Lung (tissue), 16 donors: ENCODE measurements around the gene PRPF39. TPM values are rescaled to one million over a fixed set of nuclear protein-coding genes. Genes with fewer than 3 reads are reported as not detected.

Source experiments
- ATAC-seq: fragments of 200-7000 bp; cut with Tn5 transposase; one replicate; pipeline ENCODE4 v1.9.1; 2020; ENCODE audit warnings: moderate number of reproducible peaks; ENCODE audit not compliant: insufficient read depth, low FRiP score
- DNase-seq, 3 donors: peaks; one replicate each; pipeline ENCODE4 v3.0.0-alpha.2; 2013 to 2017
- H3K27ac ChIP-seq, 2 donors: one replicate each; pipeline ENCODE4 v1.5.1; 2013; ENCODE audit warnings: mild to moderate bottlenecking in 2 of 2, moderate library complexity in 2 of 2, control low read depth in 1 of 2, inconsistent platforms in 1 of 2, low read depth in 1 of 2, low read length in 1 of 2
- H3K27me3 ChIP-seq, 3 donors: one replicate each; pipeline ENCODE4 v1.5.1; 2013; ENCODE audit warnings: low read length in 2 of 3; ENCODE audit not compliant: control insufficient read depth in 3 of 3, insufficient read depth in 3 of 3
- H3K36me3 ChIP-seq, 4 donors: one replicate each; pipeline ENCODE4 v1.5.1; 2013; ENCODE audit warnings: low read length in 4 of 4, mild to moderate bottlenecking in 1 of 4, moderate library complexity in 1 of 4; ENCODE audit not compliant: control insufficient read depth in 4 of 4, insufficient read depth in 4 of 4
- H3K4me1 ChIP-seq, 5 donors: one replicate each; pipeline ENCODE4 v1.5.1; 2013; ENCODE audit warnings: low read length in 5 of 5, mild to moderate bottlenecking in 2 of 5, moderate library complexity in 1 of 5; ENCODE audit not compliant: control insufficient read depth in 5 of 5, insufficient read depth in 5 of 5
- H3K4me3 ChIP-seq: one replicate; pipeline ENCODE4 v1.5.1; 2013; ENCODE audit warnings: mild to moderate bottlenecking, control low read depth, moderate library complexity
- H3K9ac ChIP-seq, 2 donors: one replicate each; pipeline ENCODE4 v1.5.1; 2013; ENCODE audit warnings: low read length in 2 of 2, control low read depth in 1 of 2; ENCODE audit not compliant: insufficient read depth in 1 of 2
- H3K9me3 ChIP-seq, 4 donors: one replicate each; pipeline ENCODE4 v1.5.1; 2013; ENCODE audit warnings: low read length in 3 of 4, mild to moderate bottlenecking in 1 of 4, moderate library complexity in 1 of 4; ENCODE audit not compliant: control insufficient read depth in 4 of 4, insufficient read depth in 3 of 4
- CTCF ChIP-seq: IDR thresholded peaks from 2 replicates; pipeline ENCODE4 v1.5.1; 2012; ENCODE audit warnings: mild to moderate bottlenecking; ENCODE audit errors: control extremely low read depth, extremely low read depth
- WGBS, 2 donors: extraction: QIAGEN DNeasy Blood & Tissue Kit; methylation state at CpG; one replicate each; pipeline ENCODE4 v1.1.7; 2013; 5-methylcytosine and 5-hydroxymethylcytosine counted together
- long read RNA-seq, 5 donors: transcript quantifications; one replicate each; lab custom pipeline, GENCODE V29; 2026
- polyA plus RNA-seq, 2 donors: library from polyadenylated mRNA; stranded (reverse); fragments of 200-250 nt; gene quantifications; one replicate each; pipeline ENCODE4 v1.2.1, GENCODE V29; 2013
- total RNA-seq, 2 donors: library from RNA; depleted of rRNA in 1 of 2; stranded (reverse); fragments of >200 nt in 1 of 2; gene quantifications; one replicate each; pipeline ENCODE4 v1.2.1, GENCODE V29; 2014 to 2021
- donor health status: control.
- donor health status: control.
- donor health status: Bipolar disorder and iron deficiency.
- donor health status: healthy.
- donor health status: DM: yes; HTN: yes; CAD: no.

PRPF39 gene
- total RNA-seq (10 to 100 TPM; 23.7 to 79.7 TPM), polyA plus RNA-seq (10 to 100 TPM; 10.9 to 35.7 TPM)
- long read RNA-seq, donor 1, partial matches to known transcripts: 8 of 10 reads
- long read RNA-seq, donor 1, other reads (novel, unspliced or antisense): 0 of 10 reads
- long read RNA-seq, donor 2, partial matches to known transcripts: 6 of 7 reads
- long read RNA-seq, donor 2, other reads (novel, unspliced or antisense): 0 of 7 reads
- long read RNA-seq, donor 3, partial matches to known transcripts: 185 of 186 reads
- long read RNA-seq, donor 3, other reads (novel, unspliced or antisense): 0 of 186 reads
- long read RNA-seq, donor 4, partial matches to known transcripts: 121 of 182 reads
- long read RNA-seq, donor 4, other reads (novel, unspliced or antisense): 56 of 182 reads
- long read RNA-seq, donor 5, partial matches to known transcripts: 0 of 2 reads
- long read RNA-seq, donor 5, other reads (novel, unspliced or antisense): 0 of 2 reads

GRCh38 chr14:45083976-45084722 is at the start of gene PRPF39:
TSS of gene PRPF39 (plus strand) at chr14:45084116. CDS start at chr14:45095240, 11,124 bp downstream.
- peak; percentile 96 to 97 (median 96) for DNase-seq
- H3K4me1 ChIP-seq: peaks cover 0 to 26% (median 8%) of the 10 kb centered on the region in 5 donors
- peak; percentile 97 for ATAC-seq
- peak within 1 kb of the TSS; percentile 87 to 92 for H3K9ac ChIP-seq
- H3K36me3 ChIP-seq: peaks cover 0 to 2% (median 0%) of the 10 kb centered on the region in 4 donors
- peaks cover 0 to 1% (median 0%) of the 10 kb centered on the region in 4 donors for H3K9me3 ChIP-seq
- H3K27me3 ChIP-seq: no peaks in the 10 kb centered on the region
- H3K27ac ChIP-seq: peak within 1 kb of the TSS; percentile 80 to 86
- 0% methylated on average over 36 to 49 of the region's 49 CpGs for WGBS, 2 donors
- no peak for TF ChIP-seq CTCF
- H3K4me3 ChIP-seq: peak within 1 kb of the TSS; percentile 75

- H3K4me3 ChIP-seq: no peak overlapping the region
- TF ChIP-seq CTCF: no peak
- DNase-seq (no peak), ATAC-seq (no peak)
- peaks cover 0 to 8% (median 0%) of the 10 kb centered on the region in 4 donors for H3K9me3 ChIP-seq
- no peaks in the 10 kb centered on the region for H3K27me3 ChIP-seq
- no peak overlapping the region for H3K27ac ChIP-seq
- H3K36me3 ChIP-seq: peaks cover 21 to 31% (median 25%) of the 10 kb centered on the region in 4 donors
- no peaks in the 10 kb centered on the region for H3K4me1 ChIP-seq
- no peak overlapping the region for H3K9ac ChIP-seq
Observed at GRCh38 chr14:45034730-45035129, 49.2 kb upstream of the PRPF39 start.

GRCh38 chr14:45038256-45038655 is 45.7 kb upstream of the PRPF39 start:
- Histone ChIP-seq H3K27me3 (no peaks in the 10 kb centered on the region), H3K36me3 (peaks cover 16 to 27% (median 21%) of the 10 kb centered on the region in 4 donors), H3K9ac (no peak overlapping the region), H3K4me3 (no peak overlapping the region), H3K4me1 (no peaks in the 10 kb centered on the region), H3K27ac (no peak overlapping the region), H3K9me3 (peaks cover 0 to 8% (median 0%) of the 10 kb centered on the region in 4 donors)
- DNase-seq: no peak
- ATAC-seq: no peak
- TF ChIP-seq CTCF: no peak
- 88 to 89% methylated on average over 5 of the region's 5 CpGs for WGBS, 2 donors
